ENCODE results near the gene THOC1. TPM values are rescaled to one million over a fixed set of nuclear protein-coding genes. Genes with fewer than 3 reads are reported as not detected.

Gene THOC1
- total RNA-seq, 1 experiment from 2014 or later: 33.3 TPM

DNA sequence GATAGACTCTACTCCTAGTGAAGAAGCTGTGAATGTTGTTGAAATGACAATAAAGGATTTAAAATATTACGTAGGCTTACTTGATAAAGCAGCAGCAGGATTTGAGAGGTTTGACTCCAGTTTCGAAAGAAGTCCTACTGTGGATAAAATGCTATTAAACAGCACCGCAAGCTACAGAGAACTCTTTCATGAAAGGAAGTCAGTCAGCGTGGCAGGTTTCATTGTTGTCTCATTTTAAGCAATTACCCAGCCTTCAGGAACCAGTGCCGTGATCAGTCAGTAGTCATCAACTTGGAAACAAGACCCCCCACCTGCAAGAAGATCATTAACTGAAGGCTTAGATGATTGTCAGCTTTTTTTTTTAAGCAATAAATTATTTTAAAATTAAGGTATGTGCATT lies 95.5 kb downstream of the THOC1 start:
- Histone ChIP-seq H3K9me3 (ENCODE audit: control insufficient read depth, insufficient read depth, low read depth, low read length) (no peaks in the 10 kb centered on the region), H3K36me3 (ENCODE audit: control insufficient read depth, insufficient read depth, low read length) (peaks cover 5% of the 10 kb centered on the region), H3K27ac (ENCODE audit: low read length) (no peak overlapping the region), H3K4me1 (ENCODE audit: control insufficient read depth, insufficient read depth, low read length) (no peaks in the 10 kb centered on the region), H3K27me3 (ENCODE audit: control insufficient read depth, insufficient read depth, low read length) (no peaks in the 10 kb centered on the region), H3K4me3 (ENCODE audit: low read depth in 2 of 2, low read length in 2 of 2) (no peak overlapping the region)
- ChIA-PET CTCF (no interaction called here), POLR2A (no interaction called here)
- BruUV-seq (replicated peaks): no TSS peak
- DNase-seq (ENCODE audit: low read depth, low spot score) (no peak), ATAC-seq (no peak)
- TF ChIP-seq, protein P1, sequence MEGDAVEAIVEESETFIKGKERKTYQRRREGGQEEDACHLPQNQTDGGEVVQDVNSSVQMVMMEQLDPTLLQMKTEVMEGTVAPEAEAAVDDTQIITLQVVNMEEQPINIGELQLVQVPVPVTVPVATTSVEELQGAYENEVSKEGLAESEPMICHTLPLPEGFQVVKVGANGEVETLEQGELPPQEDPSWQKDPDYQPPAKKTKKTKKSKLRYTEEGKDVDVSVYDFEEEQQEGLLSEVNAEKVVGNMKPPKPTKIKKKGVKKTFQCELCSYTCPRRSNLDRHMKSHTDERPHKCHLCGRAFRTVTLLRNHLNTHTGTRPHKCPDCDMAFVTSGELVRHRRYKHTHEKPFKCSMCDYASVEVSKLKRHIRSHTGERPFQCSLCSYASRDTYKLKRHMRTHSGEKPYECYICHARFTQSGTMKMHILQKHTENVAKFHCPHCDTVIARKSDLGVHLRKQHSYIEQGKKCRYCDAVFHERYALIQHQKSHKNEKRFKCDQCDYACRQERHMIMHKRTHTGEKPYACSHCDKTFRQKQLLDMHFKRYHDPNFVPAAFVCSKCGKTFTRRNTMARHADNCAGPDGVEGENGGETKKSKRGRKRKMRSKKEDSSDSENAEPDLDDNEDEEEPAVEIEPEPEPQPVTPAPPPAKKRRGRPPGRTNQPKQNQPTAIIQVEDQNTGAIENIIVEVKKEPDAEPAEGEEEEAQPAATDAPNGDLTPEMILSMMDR (IDR thresholded peaks at IDR 0.05): no peak
- no peak for TF ChIP-seq TCF7L2 (IDR thresholded peaks at IDR 0.05; ENCODE audit: low read depth, low read length)
- TF ChIP-seq REST (IDR thresholded peaks at IDR 0.05; ENCODE audit: insufficient read depth in 1 of 2, low read depth in 2 of 2, low read length in 1 of 2): no peak
- intact Hi-C loops (cut with micrococcal nuclease; ENCODE audit: unreplicated experiment) (no loop called here), in situ Hi-C loops (cut with HindIII; ENCODE audit: low pct_unique_long_range_greater_than_20kb, low sequenced_read_pairs) (no loop called here)

Other genes starting within 250 kb of the THOC1 start
- not detected for gene TUBB8B, start 218.4 kb downstream of the THOC1 start, total RNA-seq (2021; ENCODE audit: unreplicated experiment)
- gene USP14, start 109.5 kb downstream of the THOC1 start, total RNA-seq (2021; ENCODE audit: unreplicated experiment): 75.0 TPM
- 0.03 TPM for gene COLEC12, start 232.7 kb upstream of the THOC1 start, total RNA-seq (2021; ENCODE audit: unreplicated experiment)

Data from Panc1 (cell line).